Muscle of arm (tissue), 14 donors: ENCODE data around the gene LIMS1. TPM values are rescaled to one million over a fixed set of nuclear protein-coding genes. Genes with fewer than 3 reads are reported as not detected.
"Not testable (repeated sequence)": the region's sequence is repeated elsewhere in the genome, so short reads cannot be mapped to it uniquely, and the experiment has no call there.

Experiments
- DNase-seq: peaks from one replicate; pipeline ENCODE4 v3.0.0-alpha.2; 2013
- long read RNA-seq, 11 donors: transcript quantifications; one replicate each; lab custom pipeline, GENCODE V29; 2026
- polyA plus RNA-seq, 12 donors: library from polyadenylated mRNA; unstranded; fragments of 120-200 nt; gene quantifications; one replicate each; pipeline ENCODE4 v1.2.1, GENCODE V29; 2013; ENCODE audit not compliant: insufficient read length in 12 of 12

Gene LIMS1
- 10 to 100 TPM in 11 of 12 donors, not detected in 1; 42.9 to 63.8 (median 50.8) TPM for polyA plus RNA-seq
- long read RNA-seq, donor 1, full-length matches to known transcripts = 10 of 10 reads
- long read RNA-seq, donor 1, partial matches to known transcripts = 0 of 10 reads
- long read RNA-seq, donor 1, other reads (novel, unspliced or antisense) = 0 of 10 reads
- long read RNA-seq, donor 2, full-length matches to known transcripts = 12 of 18 reads
- long read RNA-seq, donor 2, partial matches to known transcripts = 6 of 18 reads
- long read RNA-seq, donor 2, other reads (novel, unspliced or antisense) = 0 of 18 reads
- long read RNA-seq, donor 3, full-length matches to known transcripts = 3 of 3 reads
- long read RNA-seq, donor 3, partial matches to known transcripts = 0 of 3 reads
- long read RNA-seq, donor 3, other reads (novel, unspliced or antisense) = 0 of 3 reads
- long read RNA-seq, donor 4, full-length matches to known transcripts = 4 of 4 reads
- long read RNA-seq, donor 4, partial matches to known transcripts = 0 of 4 reads
- long read RNA-seq, donor 4, other reads (novel, unspliced or antisense) = 0 of 4 reads
- long read RNA-seq, donor 5, full-length matches to known transcripts = 9 of 17 reads
- long read RNA-seq, donor 5, partial matches to known transcripts = 8 of 17 reads
- long read RNA-seq, donor 5, other reads (novel, unspliced or antisense) = 0 of 17 reads
- long read RNA-seq, donor 6, full-length matches to known transcripts = 3 of 22 reads
- long read RNA-seq, donor 6, partial matches to known transcripts = 19 of 22 reads
- long read RNA-seq, donor 6, other reads (novel, unspliced or antisense) = 0 of 22 reads
- long read RNA-seq, donor 7, full-length matches to known transcripts = 6 of 6 reads
- long read RNA-seq, donor 7, partial matches to known transcripts = 0 of 6 reads
- long read RNA-seq, donor 7, other reads (novel, unspliced or antisense) = 0 of 6 reads
- long read RNA-seq, donor 8, full-length matches to known transcripts = 10 of 19 reads
- long read RNA-seq, donor 8, partial matches to known transcripts = 9 of 19 reads
- long read RNA-seq, donor 8, other reads (novel, unspliced or antisense) = 0 of 19 reads
- long read RNA-seq, donor 9, full-length matches to known transcripts = 5 of 5 reads
- long read RNA-seq, donor 9, partial matches to known transcripts = 0 of 5 reads
- long read RNA-seq, donor 9, other reads (novel, unspliced or antisense) = 0 of 5 reads
- long read RNA-seq, donor 10, full-length matches to known transcripts = 9 of 9 reads
- long read RNA-seq, donor 10, partial matches to known transcripts = 0 of 9 reads
- long read RNA-seq, donor 10, other reads (novel, unspliced or antisense) = 0 of 9 reads
- long read RNA-seq, donor 11, full-length matches to known transcripts = 16 of 28 reads
- long read RNA-seq, donor 11, partial matches to known transcripts = 12 of 28 reads
- long read RNA-seq, donor 11, other reads (novel, unspliced or antisense) = 0 of 28 reads

- DNase-seq = peak; percentile 87
Observed at GRCh38 chr2:108533832-108534583, at the start of gene LIMS1. LIMS1 (plus strand) TSS chr2:108534470; CDS start chr2:108534563, 93 bp downstream.

- DNase-seq = no peak
Observed at GRCh38 chr2:108485253-108485652, 49.0 kb upstream of the LIMS1 start.

- no peak for DNase-seq
Observed at GRCh38 chr2:108490506-108491122, 43.7 kb upstream of the LIMS1 start.

- no peak for DNase-seq
Observed at GRCh38 chr2:108491848-108492247, 42.4 kb upstream of the LIMS1 start.

GRCh38 chr2:108492364-108492763 is 41.9 kb upstream of the LIMS1 start:
- DNase-seq = no peak

- not testable (repeated sequence) for DNase-seq
Observed at GRCh38 chr2:108496167-108496566, 38.1 kb upstream of the LIMS1 start.

- DNase-seq = not testable (repeated sequence)
Observed at GRCh38 chr2:108507620-108508019, 26.6 kb upstream of the LIMS1 start.

GRCh38 chr2:108512431-108512830 is 21.8 kb upstream of the LIMS1 start:
- DNase-seq = peak; percentile 51

- DNase-seq = not testable (repeated sequence)
Observed at GRCh38 chr2:108514478-108514877, 19.8 kb upstream of the LIMS1 start.

- not testable (repeated sequence) for DNase-seq
Observed at GRCh38 chr2:108524688-108525087, 9.6 kb upstream of the LIMS1 start.

GRCh38 chr2:108525258-108525657 is 9.0 kb upstream of the LIMS1 start:
- not testable (repeated sequence) for DNase-seq

- DNase-seq = no peak
Observed at GRCh38 chr2:108531674-108532055, 2.6 kb upstream of the LIMS1 start.

- peak; percentile 65 for DNase-seq
Observed at GRCh38 chr2:108534584-108535356, 500 bp downstream of the LIMS1 start.

- DNase-seq = peak; percentile 57
Observed at GRCh38 chr2:108535357-108535631, 1.0 kb downstream of the LIMS1 start.

- no peak for DNase-seq
Observed at GRCh38 chr2:108536133-108536780, 2.0 kb downstream of the LIMS1 start.

GRCh38 chr2:108536911-108537310 is 2.6 kb downstream of the LIMS1 start:
- DNase-seq = no peak

GRCh38 chr2:108538000-108538625 is 3.8 kb downstream of the LIMS1 start:
- no peak for DNase-seq

GRCh38 chr2:108541451-108541850 is 7.2 kb downstream of the LIMS1 start:
- DNase-seq = no peak
